ENCODE results near the gene RSL1D1. TPM values are rescaled to one million over a fixed set of nuclear protein-coding genes. Genes with fewer than 3 reads are reported as not detected.

The RSL1D1 gene
- total RNA-seq: 100 to 1,000 TPM; 152 to 209 (median 174) TPM

GRCh38 chr16:11851294-11852091 lies at the start of gene RSL1D1:
TSS of gene RSL1D1 (minus strand) at chr16:11851542. CDS start at chr16:11851512, 30 bp downstream.
- Histone ChIP-seq H3K27ac (peak within 1 kb of the TSS; percentile 90), H3K9me3 (no peaks in the 10 kb centered on the region), H3K4me1 (peaks cover 35% of the 10 kb centered on the region), H3K36me3 (peaks cover 29% of the 10 kb centered on the region), H3K27me3 (no peaks in the 10 kb centered on the region), H3K4me3 (peak within 1 kb of the TSS; percentile 81)
- WGBS: 0% methylated on average over 20 of the region's 57 CpGs
- DNase-seq (ENCODE audit: low spot score in 2 of 2): peak; percentile 91 to 96
- peak in 2 of 3 donors; percentile 73 to 81 for TF ChIP-seq POLR2AphosphoS5 (IDR thresholded peaks at IDR 0.05)
- TF ChIP-seq CTCF (IDR thresholded peaks at IDR 0.05): no peak
- peak in 1 of 2 donors; percentile 78 for TF ChIP-seq POLR2A (IDR thresholded peaks at IDR 0.05)
- TF ChIP-seq EP300 (IDR thresholded peaks at IDR 0.05): no peak

GRCh38 chr16:11901091-11901490 lies 49.7 kb upstream of the RSL1D1 start:
- Histone ChIP-seq H3K36me3 (no peaks in the 10 kb centered on the region), H3K27ac (no peak overlapping the region), H3K27me3 (no peaks in the 10 kb centered on the region), H3K4me1 (peaks cover 7% of the 10 kb centered on the region), H3K4me3 (no peak overlapping the region), H3K9me3 (no peaks in the 10 kb centered on the region)
- TF ChIP-seq POLR2A (IDR thresholded peaks at IDR 0.05) (no peak), CTCF (IDR thresholded peaks at IDR 0.05) (no peak), POLR2AphosphoS5 (IDR thresholded peaks at IDR 0.05) (no peak), EP300 (IDR thresholded peaks at IDR 0.05) (no peak)
- no peak for DNase-seq (ENCODE audit: low spot score in 2 of 2)
- WGBS: 77% methylated on average over 3 of the region's 3 CpGs

GRCh38 chr16:11896486-11897176 lies 45.3 kb upstream of the RSL1D1 start:
- 77% methylated on average over 5 of the region's 5 CpGs for WGBS

GRCh38 chr16:11893571-11893970 lies 42.2 kb upstream of the RSL1D1 start:
- H3K4me1 ChIP-seq: no peaks in the 10 kb centered on the region
- H3K27ac ChIP-seq: no peak overlapping the region
- no peak for DNase-seq (ENCODE audit: low spot score in 2 of 2)
- H3K36me3 ChIP-seq: peaks cover 42% of the 10 kb centered on the region
- H3K4me3 ChIP-seq: no peak overlapping the region
- no peaks in the 10 kb centered on the region for H3K27me3 ChIP-seq
- 92% methylated on average over 2 of the region's 2 CpGs for WGBS
- TF ChIP-seq CTCF (IDR thresholded peaks at IDR 0.05) (no peak), EP300 (IDR thresholded peaks at IDR 0.05) (no peak), POLR2AphosphoS5 (IDR thresholded peaks at IDR 0.05) (no peak), POLR2A (IDR thresholded peaks at IDR 0.05) (no peak)
- no peaks in the 10 kb centered on the region for H3K9me3 ChIP-seq

More at GRCh38 chr16:11896486-11897176, 45.3 kb upstream of the RSL1D1 start:
- Histone ChIP-seq H3K4me3 (no peak overlapping the region), H3K27me3 (no peaks in the 10 kb centered on the region), H3K36me3 (peaks cover 22% of the 10 kb centered on the region), H3K27ac (no peak overlapping the region), H3K4me1 (peaks cover 2% of the 10 kb centered on the region), H3K9me3 (no peaks in the 10 kb centered on the region)
- no peak for DNase-seq (ENCODE audit: low spot score in 2 of 2)
- no peak for TF ChIP-seq EP300 (IDR thresholded peaks at IDR 0.05)
- no peak for TF ChIP-seq POLR2AphosphoS5 (IDR thresholded peaks at IDR 0.05)
- TF ChIP-seq CTCF (IDR thresholded peaks at IDR 0.05): no peak
- no peak for TF ChIP-seq POLR2A (IDR thresholded peaks at IDR 0.05)

- Histone ChIP-seq H3K9me3 (no peaks in the 10 kb centered on the region), H3K27me3 (no peaks in the 10 kb centered on the region), H3K4me3 (no peak overlapping the region), H3K27ac (no peak overlapping the region), H3K36me3 (peaks cover 50% of the 10 kb centered on the region), H3K4me1 (no peaks in the 10 kb centered on the region)
- DNase-seq (ENCODE audit: low spot score in 2 of 2): no peak
- WGBS: 66% methylated on average over 4 of the region's 4 CpGs
- TF ChIP-seq POLR2AphosphoS5 (IDR thresholded peaks at IDR 0.05) (no peak), EP300 (IDR thresholded peaks at IDR 0.05) (no peak), CTCF (IDR thresholded peaks at IDR 0.05) (no peak), POLR2A (IDR thresholded peaks at IDR 0.05) (no peak)
Measured at GRCh38 chr16:11892761-11893160, 41.4 kb upstream of the RSL1D1 start.

Data from suprapubic skin (tissue), 4 donors.